ENCODE data around the gene RETREG3. TPM values are rescaled to one million over a fixed set of nuclear protein-coding genes. Genes with fewer than 3 reads are reported as not detected.
"Not testable (repeated sequence)": the region's sequence is repeated elsewhere in the genome, so short reads cannot be mapped to it uniquely, and the experiment has no call there.

Gene RETREG3
- total RNA-seq, 1 experiment from 2014 or later, result 30.4 TPM

DNA sequence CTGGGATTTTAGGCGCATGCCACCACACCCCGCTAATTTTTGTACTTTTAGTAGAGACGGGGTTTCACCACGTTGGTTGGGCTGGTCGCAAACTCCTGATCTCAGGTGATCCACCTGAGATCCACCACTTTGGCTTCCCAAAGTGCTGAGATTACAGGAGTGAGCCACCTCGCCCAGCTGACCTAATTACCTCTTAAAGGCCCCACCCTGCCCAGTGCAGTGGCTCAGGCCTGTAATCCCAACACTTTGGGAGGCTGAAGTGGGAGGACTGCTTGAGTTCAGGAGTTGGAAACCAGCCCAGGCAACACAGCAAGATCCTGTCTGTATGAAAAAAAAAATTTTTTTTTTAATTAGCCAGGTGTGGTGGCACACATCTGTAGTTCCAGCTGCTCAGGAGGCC is 50.1 kb downstream of the RETREG3 start:
- Histone ChIP-seq H3K36me3 (peaks cover 13% of the 10 kb centered on the region), H3K9me3 (replicated peaks) (no peaks in the 10 kb centered on the region), H3K27ac (no peak overlapping the region), H3K4me1 (replicated peaks) (peaks cover 22% of the 10 kb centered on the region), H3K27me3 (replicated peaks) (no peaks in the 10 kb centered on the region), H3K4me3 (no peak overlapping the region)
- no peak for DNase-seq (ENCODE audit: low read depth in 1 of 2, low spot score in 2 of 2)

DNA sequence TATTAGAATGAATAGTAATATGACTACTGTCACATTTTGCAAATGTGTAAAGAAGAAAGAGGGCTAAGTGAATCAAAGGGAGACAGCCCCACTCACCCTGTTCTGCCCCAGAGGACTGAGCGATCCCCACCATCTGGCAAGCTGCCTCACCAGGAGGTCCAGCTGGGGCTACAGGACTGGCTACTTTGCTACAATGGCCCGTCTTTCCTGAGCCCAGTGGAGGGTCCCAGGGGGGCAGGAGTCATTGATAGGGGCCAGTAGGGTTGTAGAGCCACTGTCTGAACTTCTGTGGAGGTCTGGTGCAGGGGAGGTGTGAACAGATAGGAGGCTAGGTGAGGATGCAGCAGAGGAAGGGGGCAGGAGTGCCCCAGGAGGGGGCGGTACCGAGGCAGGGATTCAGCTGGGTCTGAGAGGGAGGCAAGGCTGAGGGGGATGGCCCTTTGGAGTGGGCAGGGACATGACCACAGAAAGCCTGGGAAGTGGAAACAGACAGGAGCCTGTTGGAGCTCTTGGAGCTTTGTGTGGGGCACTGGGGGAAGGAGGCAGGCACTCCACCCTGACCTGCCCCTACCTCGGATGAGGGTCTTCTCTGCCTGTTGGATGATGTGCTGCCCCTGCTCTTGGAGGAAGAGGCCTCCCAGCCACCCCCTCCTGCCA is 53.1 kb downstream of the RETREG3 start:
- not testable (repeated sequence) for H3K27ac ChIP-seq; H3K4me1 ChIP-seq (replicated peaks); DNase-seq (ENCODE audit: low read depth in 1 of 2, low spot score in 2 of 2); H3K36me3 ChIP-seq; H3K27me3 ChIP-seq (replicated peaks); H3K9me3 ChIP-seq (replicated peaks); H3K4me3 ChIP-seq

GRCh38 chr17:42555122-42555622 is 54.0 kb downstream of the RETREG3 start:
- Histone ChIP-seq H3K9me3 (replicated peaks) (no peaks in the 10 kb centered on the region), H3K36me3 (peaks cover 6% of the 10 kb centered on the region; the same call in 1 of the 2 replicates), H3K27ac (peak overlapping the region; percentile 35), H3K4me1 (replicated peaks) (peaks cover 6% of the 10 kb centered on the region), H3K4me3 (peak overlapping the region; percentile 81), H3K27me3 (replicated peaks) (no peaks in the 10 kb centered on the region)
- DNase-seq (ENCODE audit: low read depth in 1 of 2, low spot score in 2 of 2), result no peak

DNA sequence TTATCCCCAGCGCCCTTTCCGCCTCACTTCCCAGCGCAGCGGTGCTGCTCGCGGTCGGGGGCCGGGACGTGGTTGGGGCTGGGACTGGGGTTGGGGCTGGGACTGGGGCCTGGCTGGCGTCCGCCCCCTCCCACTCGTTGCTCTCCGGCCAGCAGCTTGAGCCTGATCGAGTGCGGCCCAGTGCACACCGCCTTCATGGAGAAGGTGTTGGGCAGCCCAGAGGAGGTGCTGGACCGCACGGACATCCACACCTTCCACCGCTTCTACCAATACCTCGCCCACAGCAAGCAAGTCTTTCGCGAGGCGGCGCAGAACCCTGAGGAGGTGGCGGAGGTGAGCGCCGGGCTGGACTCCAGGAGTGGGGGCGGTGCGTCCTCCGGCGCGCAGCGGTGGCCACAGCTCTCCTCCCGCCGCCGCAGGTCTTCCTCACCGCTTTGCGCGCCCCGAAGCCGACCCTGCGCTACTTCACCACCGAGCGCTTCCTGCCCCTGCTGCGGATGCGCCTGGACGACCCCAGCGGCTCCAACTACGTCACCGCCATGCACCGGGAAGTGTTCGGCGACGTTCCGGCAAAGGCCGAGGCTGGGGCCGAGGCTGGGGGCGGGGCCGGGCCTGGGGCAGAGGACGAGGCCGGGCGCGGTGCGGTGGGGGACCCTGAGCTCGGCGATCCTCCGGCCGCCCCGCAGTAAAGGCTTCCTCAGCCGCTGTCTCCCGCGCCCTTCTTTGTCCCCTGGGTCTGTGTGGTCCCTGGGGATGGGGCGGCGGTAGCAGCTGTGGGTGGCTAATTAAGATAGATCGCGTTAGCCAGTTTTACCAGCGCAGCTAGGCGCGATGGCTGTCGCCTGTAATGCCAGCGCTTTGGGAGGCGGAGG is 54.7 kb downstream of the RETREG3 start:
- Histone ChIP-seq H3K4me1 (replicated peaks) (peaks cover 6% of the 10 kb centered on the region), H3K27me3 (replicated peaks) (no peaks in the 10 kb centered on the region), H3K36me3 (peaks cover 6% of the 10 kb centered on the region), H3K4me3 (peak overlapping the region; percentile 81), H3K9me3 (replicated peaks) (no peaks in the 10 kb centered on the region), H3K27ac (peak overlapping the region; percentile 35)
- peak; percentile 69 to 82 for DNase-seq (ENCODE audit: low read depth in 1 of 2, low spot score in 2 of 2)

- peaks cover 6% of the 10 kb centered on the region for H3K36me3 ChIP-seq
- peaks cover 6% of the 10 kb centered on the region for H3K4me1 ChIP-seq (replicated peaks)
- H3K27ac ChIP-seq, result no peak overlapping the region
- no peaks in the 10 kb centered on the region for H3K9me3 ChIP-seq (replicated peaks)
- H3K27me3 ChIP-seq (replicated peaks), result no peaks in the 10 kb centered on the region
- peak overlapping the region; percentile 81 for H3K4me3 ChIP-seq
- no peak for DNase-seq (ENCODE audit: low read depth in 1 of 2, low spot score in 2 of 2)
These were observed 55.3 kb downstream of the RETREG3 start for GRCh38 chr17:42553866-42554249.

- H3K9me3 ChIP-seq (replicated peaks), result no peaks in the 10 kb centered on the region
- no peak overlapping the region; the same call in 1 of the 2 replicates for H3K4me3 ChIP-seq
- H3K27ac ChIP-seq, result no peak overlapping the region
- no peak for DNase-seq (ENCODE audit: low read depth in 1 of 2, low spot score in 2 of 2)
- peaks cover 6% of the 10 kb centered on the region for H3K4me1 ChIP-seq (replicated peaks)
- peaks cover 6% of the 10 kb centered on the region for H3K36me3 ChIP-seq
- no peaks in the 10 kb centered on the region for H3K27me3 ChIP-seq (replicated peaks)
These were observed 55.9 kb downstream of the RETREG3 start for GRCh38 chr17:42553161-42553818.

GRCh38 chr17:42552736-42553135 is 56.4 kb downstream of the RETREG3 start, which contains the start of gene HSD17B1:
HSD17B1 (plus strand) TSS chr17:42552923; CDS start chr17:42552934, 11 bp downstream.
- H3K27ac ChIP-seq; DNase-seq (ENCODE audit: low read depth in 1 of 2, low spot score in 2 of 2); H3K27me3 ChIP-seq (replicated peaks); H3K4me1 ChIP-seq (replicated peaks); H3K9me3 ChIP-seq (replicated peaks): not testable (repeated sequence)
- Histone ChIP-seq H3K4me3 (peak within 1 kb of the TSS; percentile 81), H3K36me3 (peaks cover 11% of the 10 kb centered on the region)

GRCh38 chr17:42548993-42549755 is 60.0 kb downstream of the RETREG3 start:
- no peaks in the 10 kb centered on the region for H3K27me3 ChIP-seq (replicated peaks)
- no peaks in the 10 kb centered on the region for H3K9me3 ChIP-seq (replicated peaks)
- no peak for DNase-seq (ENCODE audit: low read depth in 1 of 2, low spot score in 2 of 2)
- H3K4me3 ChIP-seq, result no peak overlapping the region
- H3K27ac ChIP-seq, result no peak overlapping the region
- peaks cover 6% of the 10 kb centered on the region for H3K4me1 ChIP-seq (replicated peaks)
- H3K36me3 ChIP-seq, result peaks cover 17% of the 10 kb centered on the region

DNA sequence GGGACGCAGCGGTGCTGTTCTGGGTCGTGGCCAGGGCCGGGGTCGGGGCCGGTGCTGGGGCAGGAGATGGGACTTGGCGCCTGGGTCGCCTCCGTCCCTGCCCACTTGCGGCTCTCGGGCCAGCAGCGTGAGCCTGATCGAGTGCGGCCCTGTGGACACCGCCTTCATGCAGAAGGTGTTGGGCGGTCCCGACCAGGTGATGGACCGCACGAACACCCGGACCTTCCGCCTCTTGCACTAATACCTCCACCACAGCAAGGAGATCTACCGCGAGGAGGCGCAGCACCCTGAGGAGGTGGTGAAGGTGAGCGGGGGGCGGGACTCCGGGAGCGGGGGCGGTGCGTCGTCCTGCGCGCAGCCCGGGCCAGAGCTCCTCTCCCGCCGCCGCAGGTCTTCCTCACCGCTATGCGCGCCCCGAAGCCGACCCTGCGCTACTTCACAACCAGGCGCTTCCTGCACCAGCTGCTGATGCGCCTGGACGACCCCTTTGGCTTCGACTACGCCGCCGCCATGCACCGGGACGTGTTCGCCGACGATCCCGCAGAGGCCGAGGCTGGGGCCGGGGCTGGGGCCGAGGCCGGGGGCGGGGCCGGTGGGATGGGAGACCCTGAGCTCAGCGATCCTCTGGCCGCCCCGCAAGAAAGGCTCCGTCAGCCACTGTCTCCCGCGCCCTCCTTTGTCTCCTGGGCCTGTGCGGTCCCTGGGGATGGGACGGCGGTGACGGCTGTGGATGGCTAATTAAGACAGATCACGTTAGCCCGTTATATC is 60.9 kb downstream of the RETREG3 start:
- DNase-seq (ENCODE audit: low read depth in 1 of 2, low spot score in 2 of 2), result no peak
- H3K36me3 ChIP-seq, result peaks cover 20% of the 10 kb centered on the region
- H3K9me3 ChIP-seq (replicated peaks), result no peaks in the 10 kb centered on the region
- H3K27ac ChIP-seq, result no peak overlapping the region
- H3K4me3 ChIP-seq, result no peak overlapping the region
- H3K27me3 ChIP-seq (replicated peaks), result no peaks in the 10 kb centered on the region
- H3K4me1 ChIP-seq (replicated peaks), result no peaks in the 10 kb centered on the region

- no peak for DNase-seq (ENCODE audit: low read depth in 1 of 2, low spot score in 2 of 2)
- no peaks in the 10 kb centered on the region for H3K27me3 ChIP-seq (replicated peaks)
- H3K9me3 ChIP-seq (replicated peaks), result no peaks in the 10 kb centered on the region
- no peak overlapping the region for H3K27ac ChIP-seq
- no peak overlapping the region for H3K4me3 ChIP-seq
- no peaks in the 10 kb centered on the region for H3K4me1 ChIP-seq (replicated peaks)
- peaks cover 24% of the 10 kb centered on the region for H3K36me3 ChIP-seq
These were observed 61.5 kb downstream of the RETREG3 start for GRCh38 chr17:42547698-42548069.

DNA sequence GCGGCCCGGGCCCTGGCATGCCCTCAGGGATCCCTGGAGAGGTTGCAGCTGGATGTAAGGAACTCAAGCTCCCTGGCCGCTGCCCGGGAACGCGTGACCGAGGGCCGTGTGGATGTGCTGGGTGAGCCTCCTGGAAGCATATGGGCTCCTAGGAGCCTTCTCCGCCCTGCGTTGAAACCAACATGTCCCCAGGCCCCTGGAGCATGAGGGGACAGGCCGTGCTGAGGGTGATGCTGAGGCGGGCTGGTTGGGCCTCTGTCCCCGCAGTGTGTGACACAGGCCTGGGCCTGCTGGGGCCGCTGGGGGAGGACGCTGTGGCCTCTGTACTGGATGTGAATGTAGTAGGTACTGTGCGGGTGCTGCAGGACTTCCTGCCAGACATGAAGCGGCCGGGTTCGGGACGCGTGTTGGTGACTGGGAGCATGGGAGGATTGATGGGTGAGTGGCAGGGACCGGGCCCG is 62.1 kb downstream of the RETREG3 start:
- DNase-seq (ENCODE audit: low read depth in 1 of 2, low spot score in 2 of 2), result no peak
- Histone ChIP-seq H3K36me3 (peaks cover 31% of the 10 kb centered on the region), H3K27me3 (replicated peaks) (no peaks in the 10 kb centered on the region), H3K4me3 (no peak overlapping the region), H3K4me1 (replicated peaks) (no peaks in the 10 kb centered on the region), H3K9me3 (replicated peaks) (no peaks in the 10 kb centered on the region), H3K27ac (no peak overlapping the region)

DNA sequence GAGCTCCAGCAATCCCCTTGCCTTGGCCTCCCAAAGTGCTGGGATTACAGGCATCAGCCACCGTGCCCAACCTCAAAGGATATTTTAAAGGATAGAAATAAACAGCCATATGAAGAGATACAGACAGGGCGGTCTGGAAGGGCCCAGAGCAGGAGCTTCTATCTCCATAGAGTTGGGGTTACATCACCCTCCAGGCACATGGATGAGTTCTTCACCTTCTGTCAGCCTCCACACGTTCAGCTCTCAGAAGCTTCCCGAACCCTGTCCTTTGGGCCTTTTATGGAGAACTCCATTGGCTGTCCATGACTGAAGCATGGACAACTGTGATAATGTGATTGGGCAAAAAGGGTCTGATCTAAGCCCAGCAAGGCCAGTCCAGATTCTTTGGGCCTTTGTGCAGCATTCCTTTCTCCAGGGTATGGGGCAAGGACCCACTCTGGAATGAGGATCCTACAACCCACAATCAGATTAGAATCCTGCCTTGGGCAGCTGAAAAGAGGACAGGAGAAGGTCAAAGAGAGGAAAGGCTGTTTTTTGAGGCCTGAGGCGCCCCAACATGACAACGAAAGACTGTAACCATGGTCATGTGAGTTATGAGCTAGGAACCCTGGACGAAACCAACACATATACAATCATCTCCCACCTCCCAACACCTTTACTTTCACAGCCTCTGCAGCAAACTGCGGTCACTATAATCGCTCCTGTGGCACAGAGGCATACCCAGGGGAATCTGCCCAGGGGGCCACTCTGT is 63.2 kb downstream of the RETREG3 start:
- H3K27ac ChIP-seq; H3K4me1 ChIP-seq (replicated peaks); DNase-seq (ENCODE audit: low read depth in 1 of 2, low spot score in 2 of 2); H3K9me3 ChIP-seq (replicated peaks); H3K4me3 ChIP-seq; H3K27me3 ChIP-seq (replicated peaks): not testable (repeated sequence)
- peaks cover 38% of the 10 kb centered on the region for H3K36me3 ChIP-seq
